Activated naive CD8-positive, alpha-beta T cell treated with anti-CD3 and anti-CD28 coated beads for 36 hours (primary cell): ENCODE data around the gene ST6GALNAC4. TPM values are rescaled to one million over a fixed set of nuclear protein-coding genes. Genes with fewer than 3 reads are reported as not detected.
A peak's percentile ranks its signal among the peaks of the same experiment; 100 is the strongest.

Experiments
- DNase-seq: peaks from one replicate; pipeline ENCODE4 v3.0.0; 2021
- H3K27ac Mint-ChIP-seq: one replicate; pipeline ENCODE4 v1.8.0; 2022; ENCODE audit warnings: mild to moderate bottlenecking, moderate library complexity, mixed read lengths
- H3K27me3 Mint-ChIP-seq: one replicate; pipeline ENCODE4 v1.8.0; 2022; ENCODE audit warnings: mild to moderate bottlenecking, mixed read lengths
- H3K36me3 Mint-ChIP-seq: one replicate; pipeline ENCODE4 v1.8.0; 2021; ENCODE audit warnings: mild to moderate bottlenecking, mixed read lengths
- H3K4me1 Mint-ChIP-seq: one replicate; pipeline ENCODE4 v1.8.0; 2021; ENCODE audit warnings: mixed read lengths
- H3K4me3 Mint-ChIP-seq: one replicate; pipeline ENCODE4 v1.8.0; 2022; ENCODE audit warnings: mild to moderate bottlenecking, moderate library complexity, mixed read lengths
- H3K9me3 Mint-ChIP-seq: one replicate; pipeline ENCODE4 v1.8.0; 2022; ENCODE audit warnings: mixed read lengths
- total RNA-seq, 2 experiments: library from RNA; stranded (reverse); gene quantifications; one replicate each; pipeline ENCODE4 v1.2.3, GENCODE V29; 2021

ST6GALNAC4 gene
- total RNA-seq, 2 experiments from 2014 or later, result 45.3 to 51.2 TPM

GRCh38 chr9:127917603-127918002 lies 762 bp upstream of the ST6GALNAC4 start:
- DNase-seq, result no peak
- Mint-ChIP-seq H3K36me3 (peaks cover 11% of the 10 kb centered on the region), H3K4me1 (peaks cover 52% of the 10 kb centered on the region), H3K4me3 (peak overlapping the region; percentile 81), H3K27ac (peak overlapping the region; percentile 67), H3K9me3 (no peaks in the 10 kb centered on the region), H3K27me3 (no peaks in the 10 kb centered on the region)

GRCh38 chr9:127915801-127916719 lies 781 bp downstream of the ST6GALNAC4 start:
- H3K4me3 Mint-ChIP-seq, result peak overlapping the region; percentile 89
- H3K27me3 Mint-ChIP-seq, result no peaks in the 10 kb centered on the region
- peak; percentile 65 for DNase-seq
- peak overlapping the region; percentile 96 for H3K27ac Mint-ChIP-seq
- H3K9me3 Mint-ChIP-seq, result no peaks in the 10 kb centered on the region
- peaks cover 20% of the 10 kb centered on the region for H3K36me3 Mint-ChIP-seq
- H3K4me1 Mint-ChIP-seq, result peaks cover 61% of the 10 kb centered on the region

DNA sequence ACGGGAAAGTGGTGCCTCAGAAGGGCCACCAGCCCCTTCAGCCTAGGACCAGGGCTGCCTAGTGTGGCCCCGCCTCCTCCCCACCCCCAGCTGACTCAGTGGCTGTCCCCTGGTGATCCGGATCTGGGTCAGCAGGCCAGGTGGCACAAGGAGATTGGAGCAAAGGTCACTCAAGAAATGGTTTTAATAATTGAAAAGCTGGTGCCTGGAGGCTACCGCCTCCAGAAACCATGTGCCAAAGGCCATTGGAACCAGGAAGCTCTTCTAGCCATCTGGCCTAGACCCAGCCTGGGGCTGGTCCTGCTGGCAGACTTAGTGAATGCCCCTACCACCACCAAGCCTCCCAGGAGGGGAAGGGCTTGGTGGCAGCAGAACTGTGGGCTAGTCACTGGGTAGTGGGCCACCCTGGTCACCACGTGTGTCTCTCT lies 1.5 kb downstream of the ST6GALNAC4 start:
- no peaks in the 10 kb centered on the region for H3K27me3 Mint-ChIP-seq
- peaks cover 23% of the 10 kb centered on the region for H3K36me3 Mint-ChIP-seq
- peak overlapping the region; percentile 96 for H3K27ac Mint-ChIP-seq
- no peaks in the 10 kb centered on the region for H3K9me3 Mint-ChIP-seq
- peak overlapping the region; percentile 89 for H3K4me3 Mint-ChIP-seq
- peaks cover 65% of the 10 kb centered on the region for H3K4me1 Mint-ChIP-seq
- DNase-seq, result no peak

DNA sequence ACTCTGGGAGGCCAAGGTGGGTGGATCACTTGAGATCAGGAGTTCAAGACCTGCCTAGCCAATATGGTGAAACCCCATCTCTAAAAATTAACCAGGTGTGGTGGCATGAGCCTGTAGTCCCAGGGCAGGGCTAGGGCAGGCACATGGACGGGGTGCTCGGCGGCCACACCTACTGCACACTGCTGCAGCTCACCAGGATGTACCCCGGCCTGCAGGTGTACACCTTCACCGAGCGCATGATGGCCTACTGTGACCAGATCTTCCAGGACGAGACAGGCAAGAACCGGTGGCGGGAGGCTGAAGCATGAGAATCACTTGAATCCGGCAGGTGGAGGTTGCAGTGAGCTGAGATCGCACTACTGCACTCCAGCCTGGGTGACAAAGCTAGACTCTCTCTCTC lies 3.2 kb downstream of the ST6GALNAC4 start:
- Mint-ChIP-seq H3K27me3 (no peaks in the 10 kb centered on the region), H3K4me1 (peaks cover 57% of the 10 kb centered on the region)

GRCh38 chr9:127912882-127913281 lies 4.0 kb downstream of the ST6GALNAC4 start:
- Mint-ChIP-seq H3K27me3 (no peaks in the 10 kb centered on the region), H3K4me3 (no peak overlapping the region), H3K36me3 (peaks cover 25% of the 10 kb centered on the region), H3K4me1 (peaks cover 49% of the 10 kb centered on the region), H3K27ac (peak overlapping the region; percentile 15), H3K9me3 (no peaks in the 10 kb centered on the region)
- DNase-seq, result no peak

More for the DNA sequence above, 3.2 kb downstream of the ST6GALNAC4 start:
- Mint-ChIP-seq H3K27ac (peak overlapping the region; percentile 16), H3K4me3 (no peak overlapping the region), H3K36me3 (peaks cover 25% of the 10 kb centered on the region), H3K9me3 (no peaks in the 10 kb centered on the region)
- no peak for DNase-seq

- H3K27ac Mint-ChIP-seq, result no peak overlapping the region
- DNase-seq, result no peak
- no peak overlapping the region for H3K4me3 Mint-ChIP-seq
- peaks cover 25% of the 10 kb centered on the region for H3K36me3 Mint-ChIP-seq
- peaks cover 47% of the 10 kb centered on the region for H3K4me1 Mint-ChIP-seq
- H3K9me3 Mint-ChIP-seq, result no peaks in the 10 kb centered on the region
- no peaks in the 10 kb centered on the region for H3K27me3 Mint-ChIP-seq
Measured at GRCh38 chr9:127912296-127912695, 4.5 kb downstream of the ST6GALNAC4 start.

GRCh38 chr9:127910613-127911205 lies 6.1 kb downstream of the ST6GALNAC4 start:
- Mint-ChIP-seq H3K4me1 (peaks cover 57% of the 10 kb centered on the region), H3K9me3 (no peaks in the 10 kb centered on the region), H3K4me3 (no peak overlapping the region), H3K36me3 (peaks cover 25% of the 10 kb centered on the region), H3K27ac (peak overlapping the region; percentile 88), H3K27me3 (no peaks in the 10 kb centered on the region)
- no peak for DNase-seq

- no peak for DNase-seq
- Mint-ChIP-seq H3K27me3 (no peaks in the 10 kb centered on the region), H3K9me3 (no peaks in the 10 kb centered on the region), H3K4me3 (no peak overlapping the region), H3K27ac (no peak overlapping the region), H3K36me3 (peaks cover 28% of the 10 kb centered on the region), H3K4me1 (peaks cover 62% of the 10 kb centered on the region)
Measured at GRCh38 chr9:127909839-127910273, 7.0 kb downstream of the ST6GALNAC4 start.

DNA sequence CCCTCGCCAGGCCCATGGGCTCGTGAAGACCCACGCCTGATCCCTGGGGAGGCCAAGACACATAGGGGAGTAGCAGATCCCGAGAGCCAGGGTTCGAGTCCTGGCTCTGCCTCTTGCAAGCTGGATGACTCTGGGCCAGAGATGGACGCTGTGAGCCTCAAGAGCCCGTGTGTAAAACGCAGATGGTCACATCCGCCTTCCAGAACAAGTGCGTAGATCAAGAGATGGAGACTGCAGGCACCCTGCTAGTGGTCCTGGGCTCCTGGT lies 8.2 kb downstream of the ST6GALNAC4 start:
- Mint-ChIP-seq H3K36me3 (peaks cover 32% of the 10 kb centered on the region), H3K9me3 (no peaks in the 10 kb centered on the region), H3K27me3 (no peaks in the 10 kb centered on the region), H3K4me1 (peaks cover 64% of the 10 kb centered on the region), H3K27ac (no peak overlapping the region), H3K4me3 (no peak overlapping the region)
- no peak for DNase-seq

DNA sequence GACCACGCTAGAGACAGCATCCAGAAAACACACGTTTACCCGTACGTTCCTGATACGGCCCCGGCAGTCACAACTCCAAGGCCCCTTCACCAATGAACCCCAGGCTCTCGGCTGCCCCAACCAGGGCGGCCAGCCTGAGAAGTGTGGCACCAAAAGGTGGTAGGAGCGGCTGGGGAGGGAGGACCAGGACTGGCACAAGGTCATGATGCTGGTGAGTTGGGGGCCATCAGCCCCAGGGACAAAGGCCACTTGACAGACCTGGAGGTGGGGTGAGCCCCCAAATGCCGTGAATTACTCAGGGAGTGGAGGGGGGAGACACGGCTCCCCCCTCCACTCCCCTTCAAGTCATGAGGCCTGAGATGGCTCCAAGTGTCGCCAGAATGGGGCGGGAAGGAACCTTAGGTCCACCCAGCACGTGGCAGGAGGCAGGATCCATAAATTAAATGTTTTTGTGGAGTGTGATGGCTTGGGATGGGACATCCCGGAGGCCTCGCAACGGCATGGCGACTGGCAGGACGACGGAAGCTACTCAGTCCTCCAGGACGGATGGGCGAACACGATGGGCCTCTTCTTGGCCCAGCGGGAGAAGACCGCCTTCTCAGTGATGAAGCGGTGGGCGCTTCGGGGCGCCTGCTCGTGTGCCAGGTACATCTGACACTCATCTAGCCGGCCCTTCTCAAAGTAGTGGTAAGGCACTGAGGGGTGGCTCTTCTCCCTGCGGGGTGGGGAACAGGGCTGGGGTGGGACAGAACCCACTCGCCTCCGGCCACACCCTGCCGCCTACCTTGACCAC lies 8.8 kb downstream of the ST6GALNAC4 start:
- H3K27me3 Mint-ChIP-seq, result no peaks in the 10 kb centered on the region
- H3K4me3 Mint-ChIP-seq, result no peak overlapping the region
- DNase-seq, result no peak
- peaks cover 33% of the 10 kb centered on the region for H3K36me3 Mint-ChIP-seq
- H3K27ac Mint-ChIP-seq, result peak overlapping the region; percentile 69
- peaks cover 67% of the 10 kb centered on the region for H3K4me1 Mint-ChIP-seq
- H3K9me3 Mint-ChIP-seq, result no peaks in the 10 kb centered on the region

GRCh38 chr9:127905788-127906191 lies 11.1 kb downstream of the ST6GALNAC4 start:
- Mint-ChIP-seq H3K9me3 (no peaks in the 10 kb centered on the region), H3K4me1 (peaks cover 54% of the 10 kb centered on the region), H3K27me3 (no peaks in the 10 kb centered on the region), H3K4me3 (peak overlapping the region; percentile 85), H3K27ac (peak overlapping the region; percentile 97), H3K36me3 (peaks cover 19% of the 10 kb centered on the region)
- peak; percentile 74 for DNase-seq

DNA sequence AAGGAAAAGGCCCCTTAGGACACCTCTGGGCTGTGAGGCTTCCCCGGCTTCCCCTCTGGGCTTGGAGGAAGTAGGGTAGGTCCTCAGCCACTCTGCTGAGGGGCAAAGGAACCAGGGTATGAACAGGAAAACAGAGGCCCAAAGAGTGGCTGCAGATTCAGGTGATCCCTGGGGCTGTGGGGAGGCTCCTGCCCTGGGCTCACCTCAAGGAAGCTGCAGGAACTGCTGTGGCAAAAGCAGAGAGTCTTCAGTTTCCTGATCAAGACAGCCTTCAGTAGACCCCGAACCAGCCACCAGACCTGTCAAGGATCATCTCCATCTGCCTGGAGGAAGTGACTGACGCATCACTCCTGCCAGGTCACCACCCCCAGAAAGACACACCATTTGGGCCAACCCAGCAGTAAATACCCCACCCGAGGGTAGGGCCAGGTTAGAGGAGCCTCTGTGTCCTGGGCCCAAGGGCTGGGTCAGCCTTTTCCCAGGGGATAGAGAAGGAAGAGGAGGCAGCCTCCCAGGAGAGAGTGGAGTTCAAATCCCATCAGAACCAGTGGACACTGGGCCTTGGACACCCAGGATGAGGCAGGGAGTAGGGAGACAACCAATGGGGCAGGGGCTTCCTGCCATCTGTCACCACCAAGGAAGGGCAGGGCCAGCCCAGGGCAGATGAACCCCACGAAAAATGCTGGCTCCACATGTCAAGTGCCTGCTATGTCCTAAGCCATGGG lies 11.7 kb downstream of the ST6GALNAC4 start:
- Mint-ChIP-seq H3K9me3 (no peaks in the 10 kb centered on the region), H3K27me3 (no peaks in the 10 kb centered on the region), H3K27ac (peak overlapping the region; percentile 97), H3K4me3 (peak overlapping the region; percentile 85), H3K36me3 (peaks cover 17% of the 10 kb centered on the region), H3K4me1 (peaks cover 51% of the 10 kb centered on the region)
- DNase-seq, result peak; percentile 67

DNA sequence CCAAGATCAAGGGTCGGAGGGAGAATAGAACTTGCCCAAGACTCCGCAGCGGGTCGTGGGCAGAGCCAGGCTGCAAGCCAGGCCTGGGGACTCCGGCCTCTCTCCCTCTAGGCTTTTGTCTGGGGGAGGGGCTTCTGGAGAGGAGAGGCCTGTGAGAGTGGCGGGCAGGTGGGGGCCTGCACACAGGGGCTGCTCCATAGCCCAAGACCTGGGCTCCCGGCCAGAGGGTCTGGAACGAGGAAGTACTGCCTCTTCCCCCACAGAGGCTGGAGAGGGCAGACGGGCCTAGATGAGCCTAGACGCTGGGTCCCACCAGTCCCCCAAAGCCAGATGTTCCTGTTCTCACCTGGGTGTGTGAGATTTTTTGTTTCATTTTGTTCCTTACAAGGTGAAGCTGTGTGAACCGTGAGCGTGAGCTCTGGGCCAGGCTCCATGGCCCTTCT lies 12.3 kb downstream of the ST6GALNAC4 start:
- Mint-ChIP-seq H3K9me3 (no peaks in the 10 kb centered on the region), H3K4me1 (peaks cover 54% of the 10 kb centered on the region), H3K27ac (peak overlapping the region; percentile 97), H3K36me3 (peaks cover 16% of the 10 kb centered on the region), H3K4me3 (peak overlapping the region; percentile 85), H3K27me3 (no peaks in the 10 kb centered on the region)
- no peak for DNase-seq
